Stimulated activated CD4-positive, alpha-beta T cell treated with anti-CD3 and anti-CD28 coated beads, Interleukin-4, amount 100 ng/mL, for 4 hours (primary cell): Measurements from ENCODE around the gene CELA3A.
"Not testable (repeated sequence)": the region's sequence is repeated elsewhere in the genome, so short reads cannot be mapped to it uniquely, and the experiment has no call there.

Source experiments
- DNase-seq, 2 experiments: peaks; one replicate each; pipeline ENCODE4 v3.0.0-alpha.2; 2020

The CELA3A gene

GRCh38 chr1:22001409-22001808 lies at the start of gene CELA3A:
Gene CELA3A (plus strand): TSS chr1:22001657. CDS start chr1:22001675, 18 bp downstream.
- DNase-seq, result no peak

GRCh38 chr1:21952786-21953520 lies 48.5 kb upstream of the CELA3A start:
- no peak for DNase-seq

- DNase-seq, result no peak
Observed at GRCh38 chr1:21955058-21955457, 46.4 kb upstream of the CELA3A start.

- no peak for DNase-seq
Observed at GRCh38 chr1:21955501-21956281, 45.8 kb upstream of the CELA3A start.

- peak; percentile 20 to 64 for DNase-seq
Observed at GRCh38 chr1:21956720-21957552, 44.5 kb upstream of the CELA3A start.

GRCh38 chr1:21961337-21961736 lies 40.1 kb upstream of the CELA3A start:
- no peak for DNase-seq

- DNase-seq, result no peak
Observed at GRCh38 chr1:21961799-21962198, 39.7 kb upstream of the CELA3A start.

GRCh38 chr1:21963477-21964217 lies 37.8 kb upstream of the CELA3A start:
- DNase-seq, result peak; percentile 68 to 77

GRCh38 chr1:21966247-21967000 lies 35.0 kb upstream of the CELA3A start:
- DNase-seq, result no peak

- DNase-seq, result not testable (repeated sequence)
Observed at GRCh38 chr1:21967216-21967615, 34.2 kb upstream of the CELA3A start.

- not testable (repeated sequence) for DNase-seq
Observed at GRCh38 chr1:21969066-21969465, 32.4 kb upstream of the CELA3A start.

- not testable (repeated sequence) for DNase-seq
Observed at GRCh38 chr1:21970523-21970922, 30.9 kb upstream of the CELA3A start.

- not testable (repeated sequence) for DNase-seq
Observed at GRCh38 chr1:21972973-21973441, 28.4 kb upstream of the CELA3A start.

- not testable (repeated sequence) for DNase-seq
Observed at GRCh38 chr1:21973948-21974347, 27.5 kb upstream of the CELA3A start.

- not testable (repeated sequence) for DNase-seq
Observed at GRCh38 chr1:21974699-21975098, 26.8 kb upstream of the CELA3A start.

GRCh38 chr1:21975296-21975695 lies 26.2 kb upstream of the CELA3A start:
- not testable (repeated sequence) for DNase-seq

- not testable (repeated sequence) for DNase-seq
Observed at GRCh38 chr1:21976703-21977239, 24.7 kb upstream of the CELA3A start, which contains the start of gene CELA3B. Gene CELA3B (plus strand): TSS chr1:21977022. CDS start chr1:21977040, 18 bp downstream.

GRCh38 chr1:21978209-21978608 lies 23.2 kb upstream of the CELA3A start:
- not testable (repeated sequence) for DNase-seq

- DNase-seq, result not testable (repeated sequence)
Observed at GRCh38 chr1:21980515-21981220, 20.8 kb upstream of the CELA3A start.

GRCh38 chr1:21981253-21981652 lies 20.2 kb upstream of the CELA3A start:
- DNase-seq, result not testable (repeated sequence)
